Right lobe of liver (tissue), 6 donors: Measurements from ENCODE around the gene RPP25L. TPM values are rescaled to one million over a fixed set of nuclear protein-coding genes. Genes with fewer than 3 reads are reported as not detected.
A peak's percentile ranks its signal among the peaks of the same experiment; 100 is the strongest.

Source experiments
- ATAC-seq, 4 donors: fragments of 200-7000 bp; cut with Tn5 transposase; one replicate each; pipeline ENCODE4 v1.9.1; 2020; ENCODE audit warnings: mild to moderate bottlenecking in 4 of 4, moderate library complexity in 4 of 4
- DNase-seq, 3 donors: peaks; one replicate each; pipeline ENCODE4 v3.0.0-alpha.2; 2020
- H3K27ac ChIP-seq, 3 donors: fragments of 200-600 bp; one replicate each; pipeline ENCODE4 v1.8.0; 2022
- H3K27me3 ChIP-seq, 2 donors: fragments of 200-600 bp; one replicate each; pipeline ENCODE4 v1.8.0; 2022
- H3K36me3 ChIP-seq, 4 donors: fragments of 200-600 bp; sonication (generic) in 1 of 4; one replicate each; pipeline versions ENCODE4 v1.5.1 to v1.8.0; 2017 to 2022; ENCODE audit warnings: control low read depth in 1 of 4
- H3K4me1 ChIP-seq, 4 donors: fragments of 200-600 bp; sonication (generic) in 1 of 4; one replicate each; pipeline versions ENCODE4 v1.5.1 to v1.8.0; 2017 to 2022; ENCODE audit warnings: control low read depth in 1 of 4
- H3K4me3 ChIP-seq, 3 donors: fragments of 200-600 bp; one replicate each; pipeline ENCODE4 v1.8.0; 2022
- H3K9me3 ChIP-seq, 4 donors: fragments of 200-600 bp; sonication (generic) in 1 of 4; one replicate each; pipeline versions ENCODE4 v1.5.1 to v1.8.0; 2017 to 2022; ENCODE audit warnings: control low read depth in 1 of 4
- POLR2A ChIP-seq: fragments of 450-650 bp; IDR thresholded peaks from one replicate; pipeline ENCODE4 v1.6.1; 2017; ENCODE audit warnings: antibody characterized with exemption, mild to moderate bottlenecking
- WGBS: methylation state at CpG from one replicate; pipeline ENCODE4 v1.1.6; 2018; ENCODE audit warnings: low coverage, low lambda C conversion rate; ENCODE audit not compliant: insufficient coverage; ENCODE audit errors: missing lambda C conversion rate; 5-methylcytosine and 5-hydroxymethylcytosine counted together
- intact Hi-C, 2 donors: fragments of 100-400 bp; cut with DNase I; formaldehyde crosslinking; loops; one replicate each; pipeline versions ENCODE4 v1.11.2 to v1.14.1; 2022
- total RNA-seq, 6 experiments: library from RNA; depleted of rRNA in 2 of 6; stranded (reverse); fragments of >200 nt in 2 of 6; fragmentation: NEBNext Ultra II Directional in 3 of 6; extraction: Animal tissue kit (Norgen Biotek cat#: 25700) in 3 of 6; gene quantifications; one replicate each; pipeline versions ENCODE4 v1.1.0 to v1.2.4, GENCODE V29; 2016 to 2023
- TF ChIP-seq, protein P1 (sequence below), 4 donors: fragments of 200-600 bp in 3 of 4; fragments of 450-650 bp in 1 of 4; IDR thresholded peaks; one replicate each; pipeline versions ENCODE4 v1.5.1 to v1.8.0; 2016 to 2022; ENCODE audit warnings: antibody characterized with exemption in 4 of 4, mild to moderate bottlenecking in 2 of 4
- donor health status: DM: no; HTN: yes; CAD: no.
- donor health status: DM: no; HTN: no; CAD: no.
- donor health status: DM: no; HTN: no; CAD: no.
- donor health status: DM: no; HTN: yes; CAD: no.
- donor health status: DM: no; HTN: yes; CAD: no.

Gene RPP25L
- total RNA-seq, 6 experiments from 2014 or later = 15.2 to 29.1 (median 25.0) TPM

DNA sequence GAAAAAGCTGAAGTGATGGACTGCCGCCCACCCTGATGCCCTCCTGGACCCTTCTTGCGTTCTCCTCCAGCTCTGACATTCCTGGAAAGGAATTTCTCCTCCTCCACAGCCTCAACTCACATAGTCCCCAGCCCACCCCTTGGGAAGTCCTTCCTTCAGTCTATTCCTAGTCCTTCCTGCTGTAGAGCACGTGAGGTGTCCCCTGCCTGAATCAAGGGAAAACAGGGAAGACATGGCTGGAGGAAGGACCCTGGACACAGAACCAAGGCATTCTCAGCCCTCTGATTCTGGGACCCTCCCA, 13.2 kb upstream of the RPP25L start:
- Histone ChIP-seq H3K4me1 (peaks cover 0 to 17% (median 1%) of the 10 kb centered on the region in 4 donors), H3K4me3 (no peak overlapping the region), H3K27me3 (no peaks in the 10 kb centered on the region), H3K27ac (no peak overlapping the region), H3K36me3 (no peaks in the 10 kb centered on the region), H3K9me3 (no peaks in the 10 kb centered on the region)
- intact Hi-C loops = no loop called here
- WGBS = 54% methylated on average over 2 of the region's 3 CpGs
- TF ChIP-seq, protein P1, sequence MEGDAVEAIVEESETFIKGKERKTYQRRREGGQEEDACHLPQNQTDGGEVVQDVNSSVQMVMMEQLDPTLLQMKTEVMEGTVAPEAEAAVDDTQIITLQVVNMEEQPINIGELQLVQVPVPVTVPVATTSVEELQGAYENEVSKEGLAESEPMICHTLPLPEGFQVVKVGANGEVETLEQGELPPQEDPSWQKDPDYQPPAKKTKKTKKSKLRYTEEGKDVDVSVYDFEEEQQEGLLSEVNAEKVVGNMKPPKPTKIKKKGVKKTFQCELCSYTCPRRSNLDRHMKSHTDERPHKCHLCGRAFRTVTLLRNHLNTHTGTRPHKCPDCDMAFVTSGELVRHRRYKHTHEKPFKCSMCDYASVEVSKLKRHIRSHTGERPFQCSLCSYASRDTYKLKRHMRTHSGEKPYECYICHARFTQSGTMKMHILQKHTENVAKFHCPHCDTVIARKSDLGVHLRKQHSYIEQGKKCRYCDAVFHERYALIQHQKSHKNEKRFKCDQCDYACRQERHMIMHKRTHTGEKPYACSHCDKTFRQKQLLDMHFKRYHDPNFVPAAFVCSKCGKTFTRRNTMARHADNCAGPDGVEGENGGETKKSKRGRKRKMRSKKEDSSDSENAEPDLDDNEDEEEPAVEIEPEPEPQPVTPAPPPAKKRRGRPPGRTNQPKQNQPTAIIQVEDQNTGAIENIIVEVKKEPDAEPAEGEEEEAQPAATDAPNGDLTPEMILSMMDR (IDR thresholded peaks at IDR 0.05) = no peak
- no peak for TF ChIP-seq POLR2A
- DNase-seq (no peak), ATAC-seq (no peak)

GRCh38 chr9:34624475-34625185, 12.7 kb upstream of the RPP25L start:
- H3K4me3 ChIP-seq = no peak overlapping the region
- H3K27me3 ChIP-seq = no peaks in the 10 kb centered on the region
- no peak for ATAC-seq
- intact Hi-C loops = no loop called here
- DNase-seq = no peak
- H3K4me1 ChIP-seq = peaks cover 0 to 14% (median under 1%) of the 10 kb centered on the region in 4 donors
- no peaks in the 10 kb centered on the region for H3K9me3 ChIP-seq
- H3K36me3 ChIP-seq = no peaks in the 10 kb centered on the region
- H3K27ac ChIP-seq = no peak overlapping the region
- WGBS = 45% methylated on average over 13 of the region's 39 CpGs
- no peak for TF ChIP-seq POLR2A
- TF ChIP-seq, protein P1 (IDR thresholded peaks at IDR 0.05) = no peak

DNA sequence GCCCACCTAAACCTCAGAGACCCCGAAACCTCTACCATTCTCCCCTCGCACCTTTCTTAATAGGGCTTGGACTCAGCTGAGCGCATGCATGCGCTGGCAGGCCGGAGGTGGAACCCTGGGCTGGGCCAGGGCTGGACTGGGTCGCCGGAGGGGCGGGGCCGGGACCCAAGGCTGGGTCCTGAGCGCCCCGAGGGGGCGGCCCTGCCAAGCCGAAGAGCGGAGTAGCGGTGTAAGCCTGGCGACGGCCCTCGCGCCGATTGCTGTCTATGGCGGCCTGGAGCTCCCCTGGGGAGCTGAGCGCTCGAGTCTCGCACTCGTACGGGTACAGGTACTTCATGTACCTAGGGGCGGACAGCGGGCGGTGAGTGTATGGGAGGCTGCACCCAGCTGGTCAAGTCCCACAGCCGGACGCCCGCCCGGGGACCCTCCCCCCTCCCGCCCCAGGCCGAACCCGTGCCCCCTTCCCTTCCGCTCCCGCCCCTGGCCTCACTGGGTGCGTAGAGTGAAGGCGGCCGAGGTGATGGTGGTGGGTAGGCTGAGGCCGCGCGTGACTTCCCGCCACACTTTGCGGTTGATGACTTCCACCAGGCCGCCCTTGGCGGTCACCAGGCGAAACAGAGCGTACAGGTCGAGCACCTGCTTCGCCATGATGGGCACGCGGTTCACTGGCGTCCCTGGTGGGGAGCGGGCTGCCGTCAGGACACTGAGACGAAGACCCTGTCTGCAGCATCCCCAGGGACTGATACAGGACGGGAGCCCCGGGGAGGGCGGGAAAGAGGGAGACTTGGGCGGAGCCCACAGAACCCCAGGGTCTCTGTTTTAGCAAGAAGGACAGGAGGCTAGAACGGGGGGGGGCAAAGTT, 11.7 kb upstream of the RPP25L start:
- H3K9me3 ChIP-seq = no peaks in the 10 kb centered on the region
- intact Hi-C loops = no loop called here
- H3K4me1 ChIP-seq = peaks cover 0 to 13% (median 3%) of the 10 kb centered on the region in 4 donors
- no peak overlapping the region for H3K27ac ChIP-seq
- DNase-seq (no peak), ATAC-seq (no peak)
- no peak for TF ChIP-seq POLR2A
- TF ChIP-seq, protein P1 (IDR thresholded peaks at IDR 0.05) = no peak
- H3K4me3 ChIP-seq = no peak overlapping the region
- H3K27me3 ChIP-seq = no peaks in the 10 kb centered on the region
- H3K36me3 ChIP-seq = no peaks in the 10 kb centered on the region
- WGBS = 45% methylated on average over 18 of the region's 63 CpGs

GRCh38 chr9:34620061-34620994, 8.4 kb upstream of the RPP25L start, which contains the start of gene DCTN3:
DCTN3 (minus strand) TSS chr9:34620495; CDS start chr9:34620464, 31 bp downstream.
- peaks cover 0 to 27% (median 5%) of the 10 kb centered on the region in 4 donors for H3K36me3 ChIP-seq
- peak; percentile 97 to 100 (median 100) for ATAC-seq
- WGBS = 7% methylated on average over 26 of the region's 43 CpGs
- peaks cover 0 to 9% (median 3%) of the 10 kb centered on the region in 4 donors for H3K4me1 ChIP-seq
- peak; percentile 89 to 95 (median 94) for DNase-seq
- peak within 1 kb of the TSS; percentile 86 to 97 (median 87) for H3K4me3 ChIP-seq
- H3K27me3 ChIP-seq = no peaks in the 10 kb centered on the region
- intact Hi-C loops = no loop called here
- TF ChIP-seq POLR2A = peak; percentile 52
- TF ChIP-seq, protein P1 (IDR thresholded peaks at IDR 0.05) = no peak
- H3K9me3 ChIP-seq = no peaks in the 10 kb centered on the region
- H3K27ac ChIP-seq = peak within 1 kb of the TSS in 2 of 3 donors; percentile 30 to 35
